Fibroblast of skin of back (primary cell): ENCODE data around the gene AP4M1.
A peak's percentile ranks its signal among the peaks of the same experiment; 100 is the strongest.
"Not testable (repeated sequence)": the region's sequence is repeated elsewhere in the genome, so short reads cannot be mapped to it uniquely, and the experiment has no call there.

ENCODE experiments used
- DNase-seq: peaks from one replicate; pipeline ENCODE4 v3.0.0-alpha.2; 2013

AP4M1 gene

GRCh38 chr7:100132697-100133151 is 31.3 kb downstream of the AP4M1 start:
- peak; percentile 64 for DNase-seq

- no peak for DNase-seq
These were observed 36.7 kb downstream of the AP4M1 start for GRCh38 chr7:100137851-100138760.

- no peak for DNase-seq
These were observed 40.1 kb downstream of the AP4M1 start for GRCh38 chr7:100141555-100141949.

GRCh38 chr7:100142461-100142860 is 41.0 kb downstream of the AP4M1 start:
- no peak for DNase-seq

GRCh38 chr7:100146350-100146749 is 44.9 kb downstream of the AP4M1 start:
- DNase-seq: not testable (repeated sequence)

- no peak for DNase-seq
These were observed 45.8 kb downstream of the AP4M1 start for GRCh38 chr7:100147278-100147677.

- no peak for DNase-seq
These were observed 46.7 kb downstream of the AP4M1 start for GRCh38 chr7:100148225-100148558.

GRCh38 chr7:100148559-100149328 is 47.3 kb downstream of the AP4M1 start, which contains the start of gene LAMTOR4:
TSS of gene LAMTOR4 (plus strand) at chr7:100148918. CDS start at chr7:100148973, 55 bp downstream.
- DNase-seq: peak; percentile 99

GRCh38 chr7:100152404-100152803 is 51.0 kb downstream of the AP4M1 start:
- DNase-seq: no peak

GRCh38 chr7:100152937-100153666 is 51.7 kb downstream of the AP4M1 start:
- no peak for DNase-seq

GRCh38 chr7:100153708-100154535 is 52.5 kb downstream of the AP4M1 start:
- DNase-seq: no peak

- no peak for DNase-seq
These were observed 53.4 kb downstream of the AP4M1 start for GRCh38 chr7:100154651-100155491.

- no peak for DNase-seq
These were observed 54.3 kb downstream of the AP4M1 start for GRCh38 chr7:100155553-100156317.

- no peak for DNase-seq
These were observed 55.1 kb downstream of the AP4M1 start for GRCh38 chr7:100156331-100157068.

- no peak for DNase-seq
These were observed 55.6 kb downstream of the AP4M1 start for GRCh38 chr7:100157069-100157333.

GRCh38 chr7:100157334-100158228 is 56.1 kb downstream of the AP4M1 start:
- peak; percentile 21 for DNase-seq
